ENCODE data around the gene NCOR1. TPM values are rescaled to one million over a fixed set of nuclear protein-coding genes. Genes with fewer than 3 reads are reported as not detected.
"Not testable (repeated sequence)": the region's sequence is repeated elsewhere in the genome, so short reads cannot be mapped to it uniquely, and the experiment has no call there.

NCOR1 gene
- polyA plus RNA-seq, 1 donor = 59.7 TPM

GRCh38 chr17:16145319-16145890 lies 69.9 kb downstream of the NCOR1 start:
- DNase-seq = not testable (repeated sequence)

- no peak for DNase-seq
These were observed 73.6 kb downstream of the NCOR1 start for GRCh38 chr17:16141685-16142084.

GRCh38 chr17:16140854-16141253 lies 74.5 kb downstream of the NCOR1 start:
- DNase-seq = no peak

- no peak for DNase-seq
These were observed 79.9 kb downstream of the NCOR1 start for GRCh38 chr17:16135461-16135860.

- DNase-seq = no peak
These were observed 83.7 kb downstream of the NCOR1 start for GRCh38 chr17:16131593-16131992.

- no peak for DNase-seq
These were observed 85.7 kb downstream of the NCOR1 start for GRCh38 chr17:16129441-16130205.

GRCh38 chr17:16123531-16123930 lies 91.8 kb downstream of the NCOR1 start:
- DNase-seq = no peak

- DNase-seq = no peak
These were observed 92.5 kb downstream of the NCOR1 start for GRCh38 chr17:16122697-16123434.

- DNase-seq = no peak
These were observed 93.4 kb downstream of the NCOR1 start for GRCh38 chr17:16121915-16122314.

GRCh38 chr17:16120937-16121336 lies 94.4 kb downstream of the NCOR1 start:
- no peak for DNase-seq

GRCh38 chr17:16117149-16117548 lies 98.2 kb downstream of the NCOR1 start:
- no peak for DNase-seq

GRCh38 chr17:16115077-16115698 lies 100.1 kb downstream of the NCOR1 start:
- DNase-seq = not testable (repeated sequence)

GRCh38 chr17:16108871-16109270 lies 106.5 kb downstream of the NCOR1 start:
- no peak for DNase-seq

- no peak for DNase-seq
These were observed 106.9 kb downstream of the NCOR1 start for GRCh38 chr17:16108386-16108785.

- DNase-seq = no peak
These were observed 108.1 kb downstream of the NCOR1 start for GRCh38 chr17:16107165-16107770.

GRCh38 chr17:16106161-16106891 lies 109.0 kb downstream of the NCOR1 start:
- peak; percentile 19 for DNase-seq

GRCh38 chr17:16104189-16104588 lies 111.1 kb downstream of the NCOR1 start:
- no peak for DNase-seq

- DNase-seq = no peak
These were observed 113.9 kb downstream of the NCOR1 start for GRCh38 chr17:16101440-16101839.

- DNase-seq = no peak
These were observed 114.5 kb downstream of the NCOR1 start for GRCh38 chr17:16100737-16101400.

GRCh38 chr17:16091773-16092172 lies 123.6 kb downstream of the NCOR1 start:
- DNase-seq = no peak

GRCh38 chr17:16086957-16087356 lies 128.4 kb downstream of the NCOR1 start:
- DNase-seq = no peak
